Measurements from ENCODE around the gene XYLT1.
A peak's percentile ranks its signal among the peaks of the same experiment; 100 is the strongest.

The XYLT1 gene

GRCh38 chr16:17219991-17220390 lies 250.8 kb downstream of the XYLT1 start:
- DNase-seq: no peak

GRCh38 chr16:17215936-17216335 lies 254.8 kb downstream of the XYLT1 start:
- DNase-seq: no peak

- no peak for DNase-seq
These were observed 255.5 kb downstream of the XYLT1 start for GRCh38 chr16:17215306-17215705.

- DNase-seq: no peak
These were observed 256.8 kb downstream of the XYLT1 start for GRCh38 chr16:17213974-17214373.

- DNase-seq: no peak
These were observed 257.7 kb downstream of the XYLT1 start for GRCh38 chr16:17213025-17213424.

- no peak for DNase-seq
These were observed 258.2 kb downstream of the XYLT1 start for GRCh38 chr16:17212606-17213005.

- DNase-seq: no peak
These were observed 259.0 kb downstream of the XYLT1 start for GRCh38 chr16:17211797-17212196.

- DNase-seq: no peak
These were observed 264.0 kb downstream of the XYLT1 start for GRCh38 chr16:17206712-17207111.

GRCh38 chr16:17205279-17206211 lies 265.2 kb downstream of the XYLT1 start:
- DNase-seq: no peak

- DNase-seq: no peak
These were observed 266.1 kb downstream of the XYLT1 start for GRCh38 chr16:17204644-17205043.

GRCh38 chr16:17204206-17204605 lies 266.6 kb downstream of the XYLT1 start:
- no peak for DNase-seq

GRCh38 chr16:17203424-17203823 lies 267.3 kb downstream of the XYLT1 start:
- DNase-seq: no peak

GRCh38 chr16:17199135-17199534 lies 271.6 kb downstream of the XYLT1 start:
- DNase-seq: no peak

GRCh38 chr16:17196526-17196925 lies 274.2 kb downstream of the XYLT1 start:
- DNase-seq: no peak

GRCh38 chr16:17194190-17194780 lies 276.5 kb downstream of the XYLT1 start:
- DNase-seq: peak; percentile 32

- DNase-seq: no peak
These were observed 277.1 kb downstream of the XYLT1 start for GRCh38 chr16:17193566-17194100.

- DNase-seq: no peak
These were observed 286.7 kb downstream of the XYLT1 start for GRCh38 chr16:17184026-17184425.

- DNase-seq: no peak
These were observed 292.5 kb downstream of the XYLT1 start for GRCh38 chr16:17177959-17178905.

GRCh38 chr16:17177242-17177958 lies 293.4 kb downstream of the XYLT1 start:
- no peak for DNase-seq

- no peak for DNase-seq
These were observed 294.6 kb downstream of the XYLT1 start for GRCh38 chr16:17176199-17176598.

GRCh38 chr16:17173281-17173680 lies 297.5 kb downstream of the XYLT1 start:
- no peak for DNase-seq

Data from activated CD4-positive, alpha-beta T cell treated with anti-CD3 and anti-CD28 coated beads for 1 hour (primary cell).